Activated CD4-positive, alpha-beta T cell treated with anti-CD3 and anti-CD28 coated beads, Interleukin-2, amount 50 U/mL, for 24 hours (primary cell): ENCODE data around the gene PARP16.
A peak's percentile ranks its signal among the peaks of the same experiment; 100 is the strongest.
"Not testable (repeated sequence)": the region's sequence is repeated elsewhere in the genome, so short reads cannot be mapped to it uniquely, and the experiment has no call there.

Experiments used
- DNase-seq, 2 donors: peaks; one replicate each; pipeline ENCODE4 v3.0.0-alpha.2; 2020; ENCODE audit warnings: low read depth in 1 of 2, low spot score in 1 of 2

Gene PARP16

DNA sequence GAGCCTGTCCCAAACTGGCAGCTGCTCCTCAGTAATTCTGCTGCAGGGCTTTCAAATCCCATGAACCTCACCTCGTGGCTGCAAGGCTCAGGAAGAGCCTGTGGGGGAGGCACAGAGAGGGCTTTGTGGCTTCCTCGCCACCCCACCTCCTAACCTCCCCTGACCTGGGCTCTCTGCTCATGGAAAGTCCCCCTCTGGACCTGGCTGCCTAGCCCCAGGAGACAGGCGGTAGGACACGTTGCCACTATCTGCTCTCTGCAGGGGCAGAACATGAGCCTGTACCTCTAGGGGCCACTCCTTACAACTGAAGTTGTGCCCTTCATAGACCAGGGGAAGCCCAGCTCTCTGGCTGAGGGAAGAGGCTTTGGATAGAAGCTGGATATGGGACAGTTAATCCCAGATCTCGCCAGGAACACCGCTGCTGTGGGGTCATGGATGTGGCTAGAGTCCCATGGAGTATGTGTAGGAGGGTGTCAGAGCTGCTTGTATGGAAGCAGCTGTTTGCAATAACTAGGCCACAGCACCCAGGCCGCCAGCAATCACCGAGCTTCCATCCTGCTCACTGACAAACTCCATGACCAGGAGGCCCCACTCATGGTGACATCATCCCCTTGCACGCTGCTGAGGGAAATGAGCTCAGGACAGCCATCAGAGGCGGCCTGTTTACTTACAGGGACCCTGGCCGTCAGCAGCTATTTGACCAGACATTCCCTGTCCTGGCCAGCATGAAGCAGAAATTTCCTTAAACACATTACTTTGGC, 41.4 kb downstream of the PARP16 start:
- DNase-seq = no peak

DNA sequence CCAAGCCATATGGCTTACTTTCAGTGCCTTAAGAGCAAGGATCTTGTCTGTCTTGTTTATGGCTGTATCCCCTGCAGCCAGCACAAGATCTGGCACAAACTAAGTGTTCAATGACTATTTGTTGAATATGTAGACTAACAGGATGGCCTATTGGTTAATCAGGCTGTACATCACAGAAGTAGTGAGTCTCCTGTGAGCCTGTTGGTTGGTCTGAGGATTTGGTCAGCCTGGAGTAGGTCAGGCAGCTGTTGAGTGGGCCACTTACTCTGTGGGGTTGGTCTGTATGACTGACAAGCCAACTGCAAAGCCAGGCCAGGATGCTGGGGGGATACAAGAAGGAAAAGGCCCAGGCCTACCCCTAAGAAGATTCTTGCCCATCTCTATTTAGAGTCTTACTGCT, 42.0 kb downstream of the PARP16 start:
- DNase-seq = no peak

DNA sequence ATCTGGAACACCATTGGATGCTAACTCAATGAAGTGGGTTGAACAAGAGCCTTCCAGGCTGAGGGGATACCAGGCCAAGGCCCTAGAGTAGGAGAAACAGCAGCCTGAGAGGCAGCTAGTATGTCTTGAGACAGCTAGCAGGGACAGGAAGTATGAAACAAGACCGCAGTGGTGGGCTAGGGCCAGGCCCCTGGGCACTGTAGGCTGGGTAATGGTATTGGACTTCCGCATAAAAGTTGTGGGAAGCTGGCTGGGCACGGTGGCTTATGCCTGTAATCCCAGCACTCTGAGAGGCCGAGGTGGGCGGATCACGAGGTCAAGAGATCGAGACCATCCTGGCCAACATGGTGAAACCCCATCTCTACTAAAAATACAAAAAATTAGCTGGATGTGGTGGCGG, 50.2 kb downstream of the PARP16 start:
- not testable (repeated sequence) for DNase-seq

DNA sequence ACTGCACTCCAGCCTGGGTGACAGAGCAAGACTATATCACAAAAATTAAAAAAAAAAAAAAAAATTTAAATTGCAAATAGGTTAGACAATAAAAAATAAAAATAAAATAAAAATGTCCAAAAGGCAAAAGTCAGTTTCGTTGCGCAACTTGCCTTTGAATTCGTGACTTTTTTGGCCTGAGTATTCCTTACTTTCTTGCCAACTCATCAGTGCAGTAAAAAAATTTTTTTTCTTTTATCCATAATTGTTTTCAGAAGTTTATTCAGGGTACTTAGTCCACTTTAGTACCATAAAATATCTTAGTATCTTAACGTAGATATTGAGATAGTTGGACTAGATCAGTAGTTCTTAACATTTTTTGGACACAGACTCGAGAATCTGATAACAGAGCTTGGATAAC, 53.0 kb downstream of the PARP16 start:
- DNase-seq = no peak

DNA sequence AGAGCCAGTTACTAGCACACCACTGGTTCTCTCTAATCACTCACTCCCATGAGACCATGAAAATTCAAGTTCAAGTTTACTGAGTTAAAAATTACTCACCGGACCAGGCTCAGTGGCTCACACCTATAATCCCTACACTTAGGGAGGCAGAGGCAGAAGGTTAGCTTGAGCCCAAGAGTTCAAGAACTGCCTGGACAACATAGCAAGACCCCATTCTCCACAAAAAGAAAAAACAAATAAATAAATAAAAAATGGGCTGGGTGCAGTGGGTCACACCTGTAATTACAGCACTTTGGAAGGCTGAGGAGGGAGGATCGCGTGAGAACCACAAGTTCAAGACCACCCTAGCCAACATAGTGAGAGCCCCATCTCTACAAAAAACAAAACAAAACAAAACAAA, 54.2 kb downstream of the PARP16 start:
- DNase-seq = no peak

- no peak for DNase-seq
Measured at GRCh38 chr15:65231306-65231705, 55.4 kb downstream of the PARP16 start.

DNA sequence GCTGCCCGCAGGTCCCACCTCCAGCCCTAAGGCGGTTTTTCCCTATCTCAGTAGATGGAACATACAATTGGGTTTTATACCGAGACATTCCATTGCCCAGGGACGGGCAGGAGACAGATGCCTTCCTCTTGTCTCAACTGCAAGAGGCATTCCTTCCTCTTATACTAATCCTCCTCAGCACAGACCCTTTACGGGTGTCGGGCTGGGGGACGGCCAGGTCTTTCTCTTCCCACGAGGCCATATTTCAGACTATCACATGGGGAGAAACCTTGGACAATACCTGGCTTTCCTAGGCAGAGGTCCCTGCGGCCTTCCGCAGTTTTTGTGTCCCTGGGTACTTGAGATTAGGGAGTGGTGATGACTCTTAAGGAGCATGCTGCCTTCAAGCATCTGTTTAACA, 59.8 kb downstream of the PARP16 start:
- DNase-seq = not testable (repeated sequence)

DNA sequence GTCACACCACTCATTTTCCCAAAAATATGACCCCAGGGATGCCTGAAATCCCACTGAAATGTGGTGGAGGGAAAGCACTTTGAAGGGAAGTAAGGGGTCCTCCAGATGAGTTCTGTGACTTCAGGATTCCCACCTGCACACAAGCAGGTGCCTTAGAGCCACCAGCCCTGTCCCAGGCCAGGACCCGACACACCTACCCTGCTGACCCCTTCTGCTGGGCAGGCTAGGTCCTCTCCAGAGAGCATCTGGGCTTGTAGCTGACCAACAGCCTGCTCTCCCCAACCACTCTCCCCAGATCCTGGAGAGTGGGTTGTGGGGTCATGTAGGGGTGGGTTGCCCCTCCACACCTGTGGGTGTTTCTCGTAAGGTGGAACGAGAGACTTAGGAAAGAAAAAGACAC, 60.5 kb downstream of the PARP16 start:
- DNase-seq = no peak

DNA sequence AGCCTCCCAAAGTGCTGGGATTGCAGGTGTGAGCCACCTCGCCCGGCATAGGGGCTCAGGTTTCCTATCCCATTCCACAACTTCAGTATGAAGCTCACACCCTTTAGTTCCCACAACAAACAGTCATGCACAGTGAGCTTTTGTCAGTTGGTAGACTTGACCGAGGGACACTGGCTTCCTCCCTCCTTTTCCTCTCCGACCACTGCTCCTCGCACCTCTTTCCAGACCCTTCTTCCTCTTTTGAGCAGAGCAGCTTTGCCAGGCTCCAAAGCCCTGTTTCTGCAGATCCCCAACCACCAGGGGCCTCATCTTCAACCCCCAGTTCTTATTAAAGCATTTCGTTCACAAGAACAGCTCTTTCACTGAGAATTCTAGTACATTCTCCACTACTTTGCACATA, 62.7 kb downstream of the PARP16 start:
- no peak for DNase-seq

GRCh38 chr15:65222891-65223290, 63.8 kb downstream of the PARP16 start:
- no peak for DNase-seq

GRCh38 chr15:65221697-65222096, 65.0 kb downstream of the PARP16 start:
- no peak for DNase-seq

GRCh38 chr15:65219137-65219536, 67.5 kb downstream of the PARP16 start:
- DNase-seq = no peak

DNA sequence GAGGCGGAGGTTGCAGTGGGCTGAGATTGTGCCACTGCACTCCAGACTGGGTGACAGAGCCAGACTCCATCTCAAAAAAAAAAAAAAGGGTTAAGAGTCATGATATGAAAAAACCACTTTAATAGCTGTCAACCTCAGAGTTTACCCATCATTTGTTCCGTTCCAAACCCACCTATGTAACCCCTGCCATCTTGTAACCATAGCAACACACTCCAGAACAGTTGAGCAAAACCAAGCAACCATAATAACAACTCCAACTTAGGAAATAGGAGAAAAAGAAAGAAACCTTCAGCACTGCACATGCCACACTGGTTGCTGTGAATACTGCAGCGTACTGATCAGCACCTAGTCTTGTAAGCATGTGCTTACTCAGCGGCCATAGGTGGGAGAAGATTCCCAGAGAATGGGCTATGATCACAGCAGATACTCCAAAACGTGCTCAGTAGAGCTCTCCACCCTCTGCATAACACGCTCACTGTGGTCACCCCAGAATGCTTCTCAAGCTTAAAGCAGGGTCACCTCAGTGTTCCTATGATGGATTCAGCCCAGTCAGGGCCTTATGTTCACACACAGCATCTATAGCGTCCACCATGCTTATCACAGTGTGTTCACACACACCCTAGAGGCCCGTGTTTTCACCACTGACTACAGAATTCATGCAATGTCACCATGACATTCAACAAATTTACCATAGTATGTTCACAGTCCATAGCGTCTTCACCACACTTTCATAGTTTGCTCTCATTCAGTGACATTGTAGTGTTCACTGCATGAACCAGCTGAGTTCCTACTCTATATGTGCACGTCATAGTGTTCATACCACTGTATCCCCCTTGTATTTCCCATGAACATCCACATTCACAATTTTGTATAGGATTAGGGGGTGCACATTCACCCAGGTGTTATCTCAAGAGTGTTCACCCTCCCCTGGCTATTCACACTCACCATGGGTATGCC, 68.9 kb downstream of the PARP16 start:
- DNase-seq = no peak

- no peak for DNase-seq
Measured at GRCh38 chr15:65215496-65215895, 71.2 kb downstream of the PARP16 start.

GRCh38 chr15:65214010-65214409, 72.7 kb downstream of the PARP16 start:
- no peak for DNase-seq

- DNase-seq = no peak
Measured at GRCh38 chr15:65213241-65213640, 73.4 kb downstream of the PARP16 start.

- peak; percentile 2 to 31 for DNase-seq
Measured at GRCh38 chr15:65212097-65212496, 74.6 kb downstream of the PARP16 start.

DNA sequence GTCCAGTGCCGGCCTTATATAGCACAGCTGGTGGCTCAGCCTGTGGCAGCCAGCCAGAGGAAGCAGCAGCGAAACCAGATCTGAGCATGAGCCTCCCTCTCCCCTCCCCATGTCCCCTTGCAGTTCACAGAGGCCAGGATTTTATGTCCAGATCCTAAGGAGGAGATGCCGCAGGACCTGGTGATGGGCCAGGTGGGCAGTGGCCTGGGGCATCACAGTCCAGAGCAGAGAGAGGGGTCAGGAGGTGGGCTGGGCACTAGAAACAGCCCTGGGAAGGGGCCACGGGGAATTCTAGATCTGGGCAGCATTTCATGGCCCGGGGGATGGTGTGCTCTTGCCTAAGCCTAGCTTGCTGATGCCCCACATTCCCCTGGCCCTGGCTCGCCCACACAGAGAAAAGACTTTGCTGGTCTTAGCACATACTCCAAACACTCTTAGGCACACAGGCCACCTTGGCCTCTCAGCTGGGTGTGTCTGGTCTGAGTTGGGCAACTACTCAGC, 75.2 kb downstream of the PARP16 start:
- no peak for DNase-seq

DNA sequence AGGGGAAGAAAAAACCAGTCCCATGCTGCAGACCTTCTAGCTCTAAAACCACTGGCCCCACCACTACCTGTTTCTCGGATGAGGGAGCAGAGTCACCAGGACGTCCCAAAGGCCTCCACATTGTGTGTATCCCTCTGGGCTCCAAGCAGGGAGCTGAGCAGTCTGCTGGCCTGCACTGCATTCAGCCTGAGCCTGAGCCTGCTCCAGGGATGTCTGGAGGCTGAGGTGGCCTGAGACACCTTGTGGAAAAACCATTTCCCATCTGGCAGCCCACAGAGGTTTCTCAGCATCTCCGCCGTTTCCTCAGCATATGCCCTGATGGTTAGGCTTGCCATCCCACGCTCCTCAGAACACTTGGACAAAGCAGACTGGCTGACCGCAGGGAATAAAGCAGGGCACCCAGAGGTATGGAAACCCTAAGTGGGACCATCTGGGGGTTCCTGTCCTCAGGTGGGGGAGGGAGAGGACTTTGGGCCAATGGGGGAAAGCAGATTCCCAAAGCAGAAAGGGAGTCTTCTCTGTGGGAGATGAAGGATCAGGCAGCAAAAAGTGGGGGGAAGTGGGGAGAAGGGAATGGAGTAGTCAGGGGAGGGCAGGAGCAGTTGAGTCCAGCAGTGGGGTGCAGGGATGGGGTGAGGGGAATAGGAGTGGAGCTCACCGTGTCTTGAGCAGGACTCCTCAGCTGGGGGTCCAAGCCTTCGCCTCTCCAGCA, 75.8 kb downstream of the PARP16 start, which contains the start of gene CILP:
Gene CILP (minus strand): TSS at position 704 of the 712 bp plus-strand sequence. CDS start 1,718 bp downstream, outside the sequence.
- DNase-seq = no peak

GRCh38 chr15:65209701-65210643, 76.7 kb downstream of the PARP16 start:
- no peak for DNase-seq
